ENCODE data around the gene ITPRID1. TPM values are rescaled to one million over a fixed set of nuclear protein-coding genes. Genes with fewer than 3 reads are reported as not detected.

The ITPRID1 gene
- total and polyA plus RNA-seq, 9 of the 15 experiments (the other 6 are each of a cell fraction or from before 2014, with no cell fraction given) = not detected

DNA sequence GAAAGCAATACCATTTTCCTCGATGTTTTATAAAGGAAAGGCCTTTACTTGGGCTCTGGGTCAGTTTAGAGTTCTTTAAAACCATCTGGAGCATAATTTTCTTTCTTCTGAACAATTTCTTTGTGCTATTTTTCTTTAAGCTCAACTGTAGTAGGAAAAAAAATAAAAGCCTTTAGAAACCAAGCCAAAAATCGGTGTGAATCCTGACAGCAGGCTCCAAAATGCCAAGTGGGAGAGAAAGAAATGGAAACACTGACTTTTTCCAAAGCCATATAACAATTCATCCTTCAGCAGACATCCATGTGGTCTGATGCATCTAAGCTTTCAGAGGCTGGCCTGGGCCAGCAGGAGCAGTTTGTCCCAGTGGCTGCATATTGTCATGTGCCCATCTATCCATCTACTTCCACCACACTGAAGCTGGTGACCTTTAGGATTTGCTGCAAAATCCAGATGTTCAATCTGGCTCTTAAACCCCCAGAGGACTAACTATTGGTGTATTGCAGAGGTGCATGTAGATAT is 23.0 kb upstream of the ITPRID1 start (continued):
- no peak for TF ChIP-seq HNRNPLL (IDR thresholded peaks at IDR 0.05; ENCODE audit: low read depth, low read length, poor library complexity, severe bottlenecking)

- DNase-seq (ENCODE audit: extremely low read depth in 1 of 4, low spot score in 3 of 4) = no peak
- FAIRE-seq = no peak
- Histone ChIP-seq H2AFZ (ENCODE audit: low read depth, low read length) (no peak overlapping the region), H4K20me1 (replicated peaks; ENCODE audit: control insufficient read depth, insufficient read depth, low read length) (no peaks in the 10 kb centered on the region; the same call in 1 of the 2 replicates), H3K9ac (ENCODE audit: insufficient read depth in 1 of 2, low read depth in 2 of 2, low read length in 2 of 2) (no peak overlapping the region), H3K27ac (ENCODE audit: extremely low read depth, low read depth, low read length) (no peak overlapping the region), H3K27me3 (ENCODE audit: control insufficient read depth in 2 of 2, insufficient read depth in 2 of 2, low read length in 2 of 2) (no peaks in the 10 kb centered on the region), H3K4me1 (replicated peaks in 1 of 2; ENCODE audit: control insufficient read depth in 2 of 2, insufficient read depth in 2 of 2, low read length in 2 of 2) (no peaks in the 10 kb centered on the region), H3K79me2 (ENCODE audit: control insufficient read depth, insufficient read depth, low read length) (no peaks in the 10 kb centered on the region), H3K36me3 (ENCODE audit: control insufficient read depth, insufficient read depth, low read length) (no peaks in the 10 kb centered on the region), H3K4me3 (no peak overlapping the region), H3K9me1 (ENCODE audit: control insufficient read depth, insufficient read depth, low read length) (no peaks in the 10 kb centered on the region), H3K9me3 (replicated peaks; ENCODE audit: control insufficient read depth, insufficient read depth, low read depth, low read length) (no peaks in the 10 kb centered on the region), H3K4me2 (ENCODE audit: insufficient read depth, low read length) (no peak overlapping the region)
- intact Hi-C loops (cut with micrococcal nuclease) = no loop called here
- CTCF ChIA-PET (ENCODE audit: low intra/inter-chr PET ratio) = no interaction called here
- in situ Hi-C loops (cut with MboI) = loop anchor here (25.0 kb wide), 1 partner anchor 355 kb away; no protein-coding TSS in a partner anchor
- no TSS peak for BruUV-seq (replicated peaks)
- 0% methylated on average over 3 of the region's 4 CpGs for WGBS (ENCODE audit: insufficient coverage, low coverage, missing lambda C conversion rate)
- TF ChIP-seq CBFB (CRISPR knock-in tag; IDR thresholded peaks at IDR 0.05) (no peak), SMAD4 (CRISPR knock-in tag; conservative IDR thresholded peaks at IDR 0.05) (no peak), ZKSCAN8 (CRISPR knock-in tag; IDR thresholded peaks at IDR 0.05) (no peak)
- POLR2A ChIA-PET = no interaction called here
- ATAC-seq = no peak
Observed at GRCh38 chr7:31492086-31492485, 21.8 kb upstream of the ITPRID1 start.
